Skeletal muscle satellite cell (primary cell): ENCODE results near the gene TMEM198.

Experiments used
- H3K27me3 ChIP-seq: 2 replicates; pipeline ENCODE4 v1.7.0; 2013; ENCODE audit warnings: low read length; ENCODE audit not compliant: control insufficient read depth, insufficient read depth
- H3K36me3 ChIP-seq: 2 replicates; pipeline ENCODE4 v1.7.0; 2013; ENCODE audit warnings: mild to moderate bottlenecking, control low read depth, low read length; ENCODE audit not compliant: insufficient read depth
- H3K4me1 ChIP-seq: 2 replicates; pipeline ENCODE4 v1.7.0; 2013; ENCODE audit warnings: low read length; ENCODE audit not compliant: control insufficient read depth, insufficient read depth
- H3K4me2 ChIP-seq: 2 replicates; pipeline ENCODE4 v1.7.0; 2013; ENCODE audit warnings: mild to moderate bottlenecking, low read length
- H3K4me3 ChIP-seq: 2 replicates; pipeline ENCODE4 v1.7.0; 2013; ENCODE audit warnings: low read length
- H3K9ac ChIP-seq: 2 replicates; pipeline ENCODE4 v1.7.0; 2013; ENCODE audit warnings: mild to moderate bottlenecking, low read depth, low read length, moderate library complexity
- H3K9me3 ChIP-seq: replicated peaks from 2 replicates; pipeline ENCODE4 v1.7.0; 2013; ENCODE audit warnings: mild to moderate bottlenecking, control low read depth, low read length

TMEM198 gene

GRCh38 chr2:219541611-219542180 is 2.1 kb upstream of the TMEM198 start:
- Histone ChIP-seq H3K27me3 (no peaks in the 10 kb centered on the region), H3K9ac (peak overlapping the region; percentile 95)

GRCh38 chr2:219542931-219543595 is 765 bp upstream of the TMEM198 start:
- H3K4me3 ChIP-seq: peak overlapping the region; percentile 95
- H3K27me3 ChIP-seq: no peaks in the 10 kb centered on the region
- H3K36me3 ChIP-seq: peaks cover 26% of the 10 kb centered on the region
- peak overlapping the region; percentile 95 for H3K9ac ChIP-seq
- H3K4me1 ChIP-seq: peaks cover 17% of the 10 kb centered on the region
- H3K4me2 ChIP-seq: peak overlapping the region; percentile 97
- H3K9me3 ChIP-seq: no peaks in the 10 kb centered on the region

More at GRCh38 chr2:219541611-219542180, 2.1 kb upstream of the TMEM198 start:
- peak overlapping the region; percentile 95 for H3K4me3 ChIP-seq
- H3K36me3 ChIP-seq: peaks cover 26% of the 10 kb centered on the region
- peak overlapping the region; percentile 97 for H3K4me2 ChIP-seq
- peaks cover 17% of the 10 kb centered on the region for H3K4me1 ChIP-seq
- no peaks in the 10 kb centered on the region for H3K9me3 ChIP-seq

- Histone ChIP-seq H3K4me3 (peak overlapping the region; percentile 95), H3K27me3 (no peaks in the 10 kb centered on the region), H3K9ac (no peak overlapping the region)
These were observed 739 bp downstream of the TMEM198 start for GRCh38 chr2:219544567-219544966.

GRCh38 chr2:219545295-219545942 is 1.6 kb downstream of the TMEM198 start:
- H3K36me3 ChIP-seq: peaks cover 13% of the 10 kb centered on the region
- no peak overlapping the region for H3K4me3 ChIP-seq
- peaks cover 17% of the 10 kb centered on the region for H3K4me1 ChIP-seq
- H3K9ac ChIP-seq: no peak overlapping the region
- H3K9me3 ChIP-seq: no peaks in the 10 kb centered on the region
- no peak overlapping the region for H3K4me2 ChIP-seq
- H3K27me3 ChIP-seq: no peaks in the 10 kb centered on the region

More at GRCh38 chr2:219544567-219544966, 739 bp downstream of the TMEM198 start:
- Histone ChIP-seq H3K9me3 (no peaks in the 10 kb centered on the region), H3K36me3 (peaks cover 21% of the 10 kb centered on the region), H3K4me2 (peak overlapping the region; percentile 97), H3K4me1 (peaks cover 17% of the 10 kb centered on the region)

GRCh38 chr2:219545943-219546352 is 2.1 kb downstream of the TMEM198 start:
- Histone ChIP-seq H3K4me2 (no peak overlapping the region), H3K27me3 (no peaks in the 10 kb centered on the region), H3K36me3 (peaks cover 8% of the 10 kb centered on the region), H3K4me1 (peaks cover 17% of the 10 kb centered on the region), H3K4me3 (no peak overlapping the region), H3K9me3 (no peaks in the 10 kb centered on the region), H3K9ac (no peak overlapping the region)

- Histone ChIP-seq H3K27me3 (no peaks in the 10 kb centered on the region), H3K4me1 (peaks cover 15% of the 10 kb centered on the region), H3K4me2 (no peak overlapping the region), H3K4me3 (no peak overlapping the region), H3K9me3 (no peaks in the 10 kb centered on the region), H3K9ac (no peak overlapping the region), H3K36me3 (no peaks in the 10 kb centered on the region)
These were observed 3.8 kb downstream of the TMEM198 start for GRCh38 chr2:219547621-219548020.

- no peak overlapping the region for H3K4me3 ChIP-seq
- no peak overlapping the region for H3K9ac ChIP-seq
- no peaks in the 10 kb centered on the region for H3K27me3 ChIP-seq
- no peaks in the 10 kb centered on the region for H3K9me3 ChIP-seq
- peaks cover 19% of the 10 kb centered on the region for H3K4me1 ChIP-seq
- no peaks in the 10 kb centered on the region for H3K36me3 ChIP-seq
- no peak overlapping the region for H3K4me2 ChIP-seq
These were observed 5.2 kb downstream of the TMEM198 start for GRCh38 chr2:219548990-219549389.

GRCh38 chr2:219549619-219550018 is 5.8 kb downstream of the TMEM198 start:
- Histone ChIP-seq H3K4me3 (no peak overlapping the region), H3K27me3 (no peaks in the 10 kb centered on the region), H3K9ac (no peak overlapping the region), H3K36me3 (no peaks in the 10 kb centered on the region), H3K4me1 (peaks cover 18% of the 10 kb centered on the region), H3K9me3 (no peaks in the 10 kb centered on the region), H3K4me2 (no peak overlapping the region)

GRCh38 chr2:219551441-219552381 is 7.9 kb downstream of the TMEM198 start:
- Histone ChIP-seq H3K9ac (peak overlapping the region; percentile 50), H3K4me3 (peak overlapping the region; percentile 88)

GRCh38 chr2:219552382-219553167 is 8.7 kb downstream of the TMEM198 start:
- H3K36me3 ChIP-seq: no peaks in the 10 kb centered on the region
- no peaks in the 10 kb centered on the region for H3K9me3 ChIP-seq
- peak overlapping the region; percentile 53 for H3K9ac ChIP-seq
- H3K4me1 ChIP-seq: peaks cover 18% of the 10 kb centered on the region
- peak overlapping the region; percentile 88 for H3K4me3 ChIP-seq
- H3K4me2 ChIP-seq: peak overlapping the region; percentile 94
- H3K27me3 ChIP-seq: no peaks in the 10 kb centered on the region

More at GRCh38 chr2:219551441-219552381, 7.9 kb downstream of the TMEM198 start:
- H3K9me3 ChIP-seq: no peaks in the 10 kb centered on the region
- peaks cover 18% of the 10 kb centered on the region for H3K4me1 ChIP-seq
- no peaks in the 10 kb centered on the region for H3K27me3 ChIP-seq
- no peaks in the 10 kb centered on the region for H3K36me3 ChIP-seq
- H3K4me2 ChIP-seq: peak overlapping the region; percentile 94
